ENCODE measurements around the gene C1orf50. TPM values are rescaled to one million over a fixed set of nuclear protein-coding genes. Genes with fewer than 3 reads are reported as not detected.

Gene C1orf50
- total RNA-seq, 2 experiments from 2014 or later, result 6.9 to 7.2 TPM

- no peaks in the 10 kb centered on the region for H3K9me3 Mint-ChIP-seq
- H3K27ac Mint-ChIP-seq, result no peak overlapping the region
- H3K4me3 Mint-ChIP-seq, result no peak overlapping the region
- DNase-seq, result no peak
- H3K27me3 Mint-ChIP-seq, result no peaks in the 10 kb centered on the region
- H3K4me1 Mint-ChIP-seq, result peaks cover 2% of the 10 kb centered on the region
- H3K36me3 Mint-ChIP-seq, result no peaks in the 10 kb centered on the region
Measured at GRCh38 chr1:42736152-42736551, 30.9 kb upstream of the C1orf50 start.

- H3K27ac Mint-ChIP-seq, result no peak overlapping the region
- H3K4me3 Mint-ChIP-seq, result no peak overlapping the region
- DNase-seq, result no peak
- no peaks in the 10 kb centered on the region for H3K36me3 Mint-ChIP-seq
- H3K9me3 Mint-ChIP-seq, result no peaks in the 10 kb centered on the region
- H3K4me1 Mint-ChIP-seq, result peaks cover 2% of the 10 kb centered on the region
- H3K27me3 Mint-ChIP-seq, result no peaks in the 10 kb centered on the region
Measured at GRCh38 chr1:42736571-42737200, 30.4 kb upstream of the C1orf50 start.

- Mint-ChIP-seq H3K27me3 (no peaks in the 10 kb centered on the region), H3K4me3 (no peak overlapping the region), H3K27ac (no peak overlapping the region), H3K36me3 (no peaks in the 10 kb centered on the region), H3K9me3 (no peaks in the 10 kb centered on the region), H3K4me1 (peaks cover 2% of the 10 kb centered on the region)
- DNase-seq, result no peak
Measured at GRCh38 chr1:42737257-42737656, 29.8 kb upstream of the C1orf50 start.

- Mint-ChIP-seq H3K4me3 (no peak overlapping the region), H3K9me3 (no peaks in the 10 kb centered on the region), H3K4me1 (peaks cover 2% of the 10 kb centered on the region), H3K27ac (no peak overlapping the region), H3K27me3 (no peaks in the 10 kb centered on the region), H3K36me3 (no peaks in the 10 kb centered on the region)
- DNase-seq, result no peak
Measured at GRCh38 chr1:42737986-42738677, 28.9 kb upstream of the C1orf50 start.

- Mint-ChIP-seq H3K27me3 (no peaks in the 10 kb centered on the region), H3K9me3 (no peaks in the 10 kb centered on the region), H3K4me1 (peaks cover 2% of the 10 kb centered on the region), H3K36me3 (no peaks in the 10 kb centered on the region), H3K4me3 (no peak overlapping the region), H3K27ac (no peak overlapping the region)
- no peak for DNase-seq
Measured at GRCh38 chr1:42738678-42739226, 28.3 kb upstream of the C1orf50 start.

- no peaks in the 10 kb centered on the region for H3K36me3 Mint-ChIP-seq
- no peak for DNase-seq
- H3K4me3 Mint-ChIP-seq, result no peak within 1 kb of the TSS
- no peaks in the 10 kb centered on the region for H3K27me3 Mint-ChIP-seq
- H3K27ac Mint-ChIP-seq, result no peak within 1 kb of the TSS
- H3K9me3 Mint-ChIP-seq, result no peaks in the 10 kb centered on the region
- peaks cover 2% of the 10 kb centered on the region for H3K4me1 Mint-ChIP-seq
Measured at GRCh38 chr1:42739753-42740700, 27.0 kb upstream of the C1orf50 start, which contains the start of gene CLDN19. Gene CLDN19, minus strand, starts transcription at chr1:42740236. Its CDS starts 173 bp downstream, at chr1:42740063.

- no peak for DNase-seq
- H3K27ac Mint-ChIP-seq, result no peak overlapping the region
- peaks cover 2% of the 10 kb centered on the region for H3K4me1 Mint-ChIP-seq
- no peaks in the 10 kb centered on the region for H3K9me3 Mint-ChIP-seq
- no peak overlapping the region for H3K4me3 Mint-ChIP-seq
- no peaks in the 10 kb centered on the region for H3K36me3 Mint-ChIP-seq
- H3K27me3 Mint-ChIP-seq, result no peaks in the 10 kb centered on the region
Measured at GRCh38 chr1:42740851-42741580, 26.0 kb upstream of the C1orf50 start.

GRCh38 chr1:42741706-42742105 lies 25.3 kb upstream of the C1orf50 start:
- H3K4me3 Mint-ChIP-seq, result no peak overlapping the region
- no peaks in the 10 kb centered on the region for H3K36me3 Mint-ChIP-seq
- H3K27me3 Mint-ChIP-seq, result no peaks in the 10 kb centered on the region
- H3K9me3 Mint-ChIP-seq, result no peaks in the 10 kb centered on the region
- DNase-seq, result no peak
- H3K27ac Mint-ChIP-seq, result no peak overlapping the region
- peaks cover 2% of the 10 kb centered on the region for H3K4me1 Mint-ChIP-seq

- Mint-ChIP-seq H3K4me1 (peaks cover under 1% of the 10 kb centered on the region), H3K9me3 (no peaks in the 10 kb centered on the region), H3K27me3 (no peaks in the 10 kb centered on the region), H3K4me3 (no peak overlapping the region), H3K27ac (no peak overlapping the region), H3K36me3 (no peaks in the 10 kb centered on the region)
- DNase-seq, result no peak
Measured at GRCh38 chr1:42742141-42742540, 24.9 kb upstream of the C1orf50 start.

- Mint-ChIP-seq H3K4me1 (no peaks in the 10 kb centered on the region), H3K27me3 (no peaks in the 10 kb centered on the region), H3K27ac (no peak overlapping the region), H3K36me3 (no peaks in the 10 kb centered on the region), H3K4me3 (no peak overlapping the region), H3K9me3 (no peaks in the 10 kb centered on the region)
- DNase-seq, result no peak
Measured at GRCh38 chr1:42742617-42743316, 24.3 kb upstream of the C1orf50 start.

GRCh38 chr1:42743317-42744147 lies 23.5 kb upstream of the C1orf50 start:
- H3K27ac Mint-ChIP-seq, result no peak overlapping the region
- DNase-seq, result no peak
- peaks cover 2% of the 10 kb centered on the region for H3K36me3 Mint-ChIP-seq
- H3K4me1 Mint-ChIP-seq, result no peaks in the 10 kb centered on the region
- no peaks in the 10 kb centered on the region for H3K9me3 Mint-ChIP-seq
- H3K27me3 Mint-ChIP-seq, result no peaks in the 10 kb centered on the region
- no peak overlapping the region for H3K4me3 Mint-ChIP-seq

GRCh38 chr1:42744148-42744413 lies 23.0 kb upstream of the C1orf50 start:
- Mint-ChIP-seq H3K27ac (no peak overlapping the region), H3K27me3 (no peaks in the 10 kb centered on the region), H3K4me1 (no peaks in the 10 kb centered on the region)

GRCh38 chr1:42745851-42746250 lies 21.2 kb upstream of the C1orf50 start:
- H3K27me3 Mint-ChIP-seq, result no peaks in the 10 kb centered on the region
- H3K4me1 Mint-ChIP-seq, result no peaks in the 10 kb centered on the region
- H3K9me3 Mint-ChIP-seq, result no peaks in the 10 kb centered on the region
- no peak overlapping the region for H3K27ac Mint-ChIP-seq
- no peak overlapping the region for H3K4me3 Mint-ChIP-seq
- no peak for DNase-seq
- H3K36me3 Mint-ChIP-seq, result peaks cover 7% of the 10 kb centered on the region

More at GRCh38 chr1:42744148-42744413, 23.0 kb upstream of the C1orf50 start:
- Mint-ChIP-seq H3K36me3 (peaks cover 2% of the 10 kb centered on the region), H3K4me3 (no peak overlapping the region), H3K9me3 (no peaks in the 10 kb centered on the region)
- DNase-seq, result no peak
